ENCODE data around the gene GMPR.
"Not testable (repeated sequence)": the region's sequence is repeated elsewhere in the genome, so short reads cannot be mapped to it uniquely, and the experiment has no call there.

The GMPR gene

GRCh38 chr6:16226117-16227047 is 12.0 kb upstream of the GMPR start:
- DNase-seq, result not testable (repeated sequence)

GRCh38 chr6:16227048-16227562 is 11.3 kb upstream of the GMPR start:
- DNase-seq, result no peak

- DNase-seq, result no peak
Measured at GRCh38 chr6:16227605-16228004, 10.8 kb upstream of the GMPR start.

- no peak for DNase-seq
Measured at GRCh38 chr6:16228043-16228442, 10.3 kb upstream of the GMPR start.

GRCh38 chr6:16228709-16229665 is 9.4 kb upstream of the GMPR start:
- no peak for DNase-seq

GRCh38 chr6:16229700-16230099 is 8.7 kb upstream of the GMPR start:
- DNase-seq, result no peak

GRCh38 chr6:16230953-16231352 is 7.4 kb upstream of the GMPR start:
- DNase-seq, result no peak

- DNase-seq, result no peak
Measured at GRCh38 chr6:16232086-16232485, 6.3 kb upstream of the GMPR start.

GRCh38 chr6:16236009-16236501 is 2.3 kb upstream of the GMPR start:
- no peak for DNase-seq

GRCh38 chr6:16236631-16237199 is 1.7 kb upstream of the GMPR start:
- no peak for DNase-seq

- DNase-seq, result no peak
Measured at GRCh38 chr6:16237242-16237641, 1.1 kb upstream of the GMPR start.

- peak in 1 of 5 experiments; percentile 19 for DNase-seq
Measured at GRCh38 chr6:16238963-16239797, 793 bp downstream of the GMPR start.

- no peak for DNase-seq
Measured at GRCh38 chr6:16239798-16240123, 1.4 kb downstream of the GMPR start.

GRCh38 chr6:16240589-16241320 is 2.4 kb downstream of the GMPR start:
- DNase-seq, result no peak

GRCh38 chr6:16241321-16241689 is 2.9 kb downstream of the GMPR start:
- DNase-seq, result no peak

- no peak for DNase-seq
Measured at GRCh38 chr6:16243055-16243454, 4.7 kb downstream of the GMPR start.

- no peak for DNase-seq
Measured at GRCh38 chr6:16243664-16244063, 5.3 kb downstream of the GMPR start.

- no peak for DNase-seq
Measured at GRCh38 chr6:16244446-16244845, 6.1 kb downstream of the GMPR start.

- DNase-seq, result no peak
Measured at GRCh38 chr6:16244869-16245451, 6.6 kb downstream of the GMPR start.

GRCh38 chr6:16248271-16248853 is 10.0 kb downstream of the GMPR start:
- no peak for DNase-seq

Measured in T-helper 2 cell (primary cell).